T-helper 1 cell treated with Interleukin-12 subunit alpha and Interleukin-12 subunit beta and Interleukin-4 antibody, amounts not matched to agents 30 ng/mL and 1 ng/mL, for 36 hours (primary cell): Measurements from ENCODE around the gene PSMA7. TPM values are rescaled to one million over a fixed set of nuclear protein-coding genes. Genes with fewer than 3 reads are reported as not detected.

Experiments used
- intact Hi-C: fragments of 100-400 bp; cut with micrococcal nuclease; formaldehyde crosslinking; loops from one replicate; pipeline ENCODE4 v1.15.1; 2024
- total RNA-seq: library from RNA; stranded (reverse); gene quantifications from 2 replicates; pipeline ENCODE4 v1.2.3, GENCODE V29; 2022

Gene PSMA7
- total RNA-seq, 1 donor from 2014 or later: 342 TPM

DNA sequence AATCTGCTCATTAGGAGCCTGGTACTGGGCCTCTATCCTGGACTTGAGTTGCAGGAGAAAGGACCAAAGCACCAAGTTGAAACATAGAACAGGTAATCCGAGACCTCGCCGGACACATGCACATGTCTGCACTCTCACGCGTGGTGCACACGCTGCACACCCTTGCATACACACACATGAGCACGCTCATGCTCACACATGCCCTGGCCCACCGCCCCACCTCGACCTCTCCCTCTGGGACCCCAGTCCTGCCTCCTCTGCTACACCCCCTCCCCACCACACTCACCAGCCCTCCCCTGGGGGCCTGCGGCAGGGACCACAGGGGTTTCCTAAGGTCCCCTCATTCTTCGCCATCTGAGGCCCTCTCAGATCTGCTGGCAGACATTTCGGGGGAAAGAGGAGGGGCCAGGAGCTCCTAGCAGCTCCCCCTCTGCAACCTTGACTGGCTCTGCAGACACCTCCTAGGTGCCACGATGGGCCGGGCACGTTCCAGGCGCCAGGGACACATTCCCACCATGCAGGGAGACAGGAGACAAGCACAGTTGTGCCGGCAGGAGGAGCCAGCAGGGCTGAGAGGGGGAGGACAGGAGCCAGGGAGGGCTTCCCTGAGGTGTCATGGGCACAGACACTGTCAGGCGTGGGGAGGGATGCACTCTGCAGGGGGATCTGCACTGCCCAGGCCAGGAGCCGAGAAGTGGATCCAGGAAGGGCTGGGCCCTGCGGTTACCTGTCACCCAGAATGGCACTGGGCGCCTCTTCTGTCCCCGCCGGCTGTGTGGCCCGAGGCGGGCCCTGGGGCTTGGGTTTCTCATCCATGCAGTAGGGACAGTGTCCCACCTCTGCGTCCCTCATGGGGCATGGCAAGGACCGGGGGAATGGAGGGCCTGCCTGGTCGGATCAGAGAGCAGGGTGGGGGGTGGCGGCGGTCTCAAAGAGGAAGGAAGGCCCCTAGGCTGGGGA is 46.5 kb downstream of the PSMA7 start:
- intact Hi-C loops: no loop called here

DNA sequence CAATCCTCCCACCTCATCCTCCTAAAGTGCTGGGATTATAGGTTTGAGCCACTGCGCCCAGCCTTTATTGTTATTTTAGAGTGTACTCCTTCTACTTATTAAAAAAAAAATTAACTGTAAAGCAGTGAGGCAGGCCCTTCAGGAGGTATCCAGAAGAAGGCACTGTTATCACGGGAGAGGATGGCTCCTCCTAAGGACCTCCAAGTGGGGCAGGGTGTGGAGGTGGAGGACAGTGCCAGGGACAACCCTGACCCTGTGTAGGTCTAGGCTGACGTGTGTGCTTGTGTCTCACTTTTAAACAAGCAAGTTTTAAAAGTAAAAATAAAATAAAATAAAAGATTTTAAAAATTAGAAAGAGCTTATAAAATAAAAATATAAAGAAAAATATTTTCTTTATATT is 53.8 kb downstream of the PSMA7 start:
- intact Hi-C loops: loop anchor here (2.0 kb wide), 1 partner anchor 27 kb away; no protein-coding TSS in a partner anchor

DNA sequence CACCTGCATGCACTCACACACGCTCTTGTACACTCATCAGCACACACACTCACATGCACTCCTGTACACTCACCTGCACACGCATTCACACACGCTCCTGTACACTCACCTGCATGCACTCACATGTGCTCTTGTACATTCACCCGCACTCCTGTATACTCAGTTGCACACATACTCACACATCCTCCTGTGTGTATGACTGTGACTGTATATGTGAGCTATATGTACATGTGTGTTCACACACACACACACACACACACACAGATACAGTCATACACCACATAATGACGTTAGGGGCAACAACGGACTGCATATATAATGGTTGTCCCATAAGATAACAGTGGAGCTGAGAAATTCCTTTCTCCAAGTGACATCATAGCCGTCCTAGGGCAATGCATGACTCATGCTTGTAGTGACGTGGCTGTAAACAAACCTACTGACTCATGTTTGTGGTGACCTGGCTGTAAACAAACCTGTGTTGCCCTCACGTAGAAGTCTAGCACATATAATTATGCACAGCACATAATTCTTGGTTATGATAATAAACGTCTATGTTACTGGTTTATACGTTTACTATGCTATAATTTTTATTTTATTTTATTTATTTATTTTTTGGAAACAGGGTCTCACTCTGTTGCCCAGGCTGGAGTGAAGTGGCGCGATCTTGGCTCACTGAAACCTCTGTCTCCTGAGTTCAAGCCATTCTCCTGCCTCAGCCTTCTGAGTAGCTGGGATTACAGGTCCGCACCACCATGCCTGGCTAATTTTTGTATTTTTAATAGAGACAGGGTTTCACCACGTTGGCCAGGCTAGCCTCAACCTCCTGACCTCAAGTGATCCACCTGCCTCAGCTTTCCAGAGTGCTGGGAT is 54.7 kb downstream of the PSMA7 start:
- intact Hi-C loops: loop anchor here (2.0 kb wide), 1 partner anchor 28 kb away; no protein-coding TSS in a partner anchor

DNA sequence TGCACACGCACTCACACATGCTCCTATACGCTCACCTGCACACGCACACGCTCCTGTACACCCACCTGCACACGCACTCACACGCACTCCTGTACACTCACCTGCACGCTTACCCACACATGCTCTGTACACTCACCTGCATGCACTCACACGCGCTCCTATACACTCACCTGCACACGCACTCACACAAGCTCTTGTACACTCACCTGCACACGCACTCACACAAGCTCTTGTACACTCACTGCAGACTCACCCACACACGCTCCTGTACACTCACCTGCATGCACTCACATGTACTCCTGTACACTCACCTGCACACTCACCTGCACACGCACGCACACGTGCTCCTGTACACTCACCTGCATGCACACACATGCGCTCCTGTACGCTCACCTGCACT is 55.6 kb downstream of the PSMA7 start:
- intact Hi-C loops: loop anchor here (2.0 kb wide), 1 partner anchor 29 kb away; no protein-coding TSS in a partner anchor

DNA sequence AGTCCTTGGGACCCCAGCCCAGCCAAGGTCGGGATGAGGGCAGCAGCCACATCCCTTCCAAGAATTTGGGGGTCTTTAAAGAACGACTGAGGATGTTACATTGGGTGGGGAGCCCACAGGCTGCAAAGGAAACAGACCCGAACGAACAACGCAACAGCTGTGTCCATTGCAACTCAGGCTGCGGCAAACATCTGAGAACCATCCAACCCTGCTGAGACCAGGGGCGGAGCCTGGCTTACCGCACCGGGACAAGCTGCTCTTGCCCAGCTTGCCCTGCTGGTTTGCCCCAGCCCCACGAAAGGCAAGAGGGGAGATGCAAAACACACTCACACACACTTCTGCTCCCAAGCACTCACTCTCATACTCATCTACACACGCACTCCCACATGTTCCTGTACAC is 56.0 kb downstream of the PSMA7 start:
- intact Hi-C loops: no loop called here

Other genes with a start within 250 kb of the PSMA7 start
- 23.2 and 28.4 TPM in 2 replicates for gene TAF4, start 77.5 kb downstream of the PSMA7 start, total RNA-seq
- 31.4 and 33.2 TPM in 2 replicates for gene LSM14B, start 20.9 kb downstream of the PSMA7 start, total RNA-seq
- 19.7 and 20.4 TPM in 2 replicates for gene SS18L1, start 375 bp upstream of the PSMA7 start, total RNA-seq
- gene MTG2, start 39.6 kb upstream of the PSMA7 start, total RNA-seq: 38.6 and 42.1 TPM in 2 replicates
- not detected in 2 replicates for gene HRH3, start 76.9 kb upstream of the PSMA7 start, total RNA-seq
- 37.9 and 44.7 TPM in 2 replicates for gene OSBPL2, start 95.1 kb upstream of the PSMA7 start, total RNA-seq
- 123 and 124 TPM in 2 replicates for gene ADRM1, start 159.6 kb upstream of the PSMA7 start, total RNA-seq
- gene LAMA5, start 223.9 kb upstream of the PSMA7 start, total RNA-seq: 0.76 and 1.3 TPM in 2 replicates
- gene RPS21, start 243.7 kb upstream of the PSMA7 start, total RNA-seq: 1,610 and 1,637 TPM in 2 replicates